22Rv1 (cell line): ENCODE measurements around the gene GALK2.

Source experiments
- CTCF ChIP-seq: fragments of 450-650 bp; IDR thresholded peaks from 2 replicates; pipeline ENCODE4 v1.5.1; 2017; ENCODE audit warnings: mild to moderate bottlenecking
- ZFX ChIP-seq: fragments of 450-650 bp; IDR thresholded peaks from 2 replicates; pipeline ENCODE4 v1.6.1; 2017; ENCODE audit warnings: antibody characterized with exemption, borderline replicate concordance

- TF ChIP-seq CTCF (no peak), ZFX (no peak)
These were observed 21.7 kb upstream of the GALK2 start for GRCh38 chr15:49148298-49148697.
